NCI-H1048 (cell line): Measurements from ENCODE around the gene DDRGK1.
"Not testable (repeated sequence)": the region's sequence is repeated elsewhere in the genome, so short reads cannot be mapped to it uniquely, and the experiment has no call there.

Experiments
- DNase-seq: peaks from one replicate; lab custom pipeline; 2025; lab: John Stamatoyannopoulos, UW

The DDRGK1 gene

GRCh38 chr20:3183896-3184612 lies 20.4 kb downstream of the DDRGK1 start:
- DNase-seq, result no peak

- not testable (repeated sequence) for DNase-seq
These were observed 22.1 kb downstream of the DDRGK1 start for GRCh38 chr20:3182429-3182828.

DNA sequence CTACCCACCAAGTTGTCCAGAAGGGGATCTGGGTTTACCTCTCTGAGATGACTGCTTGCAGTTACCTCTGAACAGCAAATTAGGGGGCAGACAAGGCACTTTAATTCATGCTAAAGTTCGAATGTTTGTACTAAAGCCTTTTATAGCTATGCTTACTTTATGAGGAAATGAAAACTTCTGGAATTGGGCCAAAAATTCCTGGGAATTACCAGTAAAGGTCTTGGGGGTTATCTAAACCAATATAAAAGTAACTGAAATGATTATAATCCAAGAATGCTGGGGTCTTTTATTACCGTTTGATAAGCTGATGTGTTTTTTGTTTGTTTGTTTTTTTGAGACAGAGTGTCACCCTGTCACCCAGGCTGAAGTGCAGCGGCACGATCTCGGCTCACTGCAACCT lies 23.2 kb downstream of the DDRGK1 start:
- DNase-seq, result no peak

DNA sequence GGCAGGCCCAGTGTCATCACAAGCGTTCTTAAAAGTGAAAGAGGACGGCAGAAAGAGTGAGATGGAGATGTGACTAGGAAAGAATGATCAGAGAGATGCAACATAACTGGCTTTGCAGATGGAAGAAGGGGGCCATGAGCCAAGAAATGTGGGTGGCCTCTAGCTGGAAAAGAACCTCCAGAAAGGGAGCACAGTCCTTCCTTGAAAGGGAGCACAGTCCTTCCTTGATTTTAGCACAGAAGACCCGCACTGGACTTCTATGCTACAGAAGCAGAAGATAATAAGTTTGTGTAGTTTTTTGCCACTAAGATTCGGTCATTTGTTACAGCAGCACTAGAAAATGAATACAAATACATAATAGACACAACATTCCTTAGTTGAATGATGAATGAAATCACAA lies 24.2 kb downstream of the DDRGK1 start:
- no peak for DNase-seq

GRCh38 chr20:3177746-3178485 lies 26.6 kb downstream of the DDRGK1 start:
- DNase-seq, result no peak

- no peak for DNase-seq
These were observed 29.2 kb downstream of the DDRGK1 start for GRCh38 chr20:3175270-3175669.

DNA sequence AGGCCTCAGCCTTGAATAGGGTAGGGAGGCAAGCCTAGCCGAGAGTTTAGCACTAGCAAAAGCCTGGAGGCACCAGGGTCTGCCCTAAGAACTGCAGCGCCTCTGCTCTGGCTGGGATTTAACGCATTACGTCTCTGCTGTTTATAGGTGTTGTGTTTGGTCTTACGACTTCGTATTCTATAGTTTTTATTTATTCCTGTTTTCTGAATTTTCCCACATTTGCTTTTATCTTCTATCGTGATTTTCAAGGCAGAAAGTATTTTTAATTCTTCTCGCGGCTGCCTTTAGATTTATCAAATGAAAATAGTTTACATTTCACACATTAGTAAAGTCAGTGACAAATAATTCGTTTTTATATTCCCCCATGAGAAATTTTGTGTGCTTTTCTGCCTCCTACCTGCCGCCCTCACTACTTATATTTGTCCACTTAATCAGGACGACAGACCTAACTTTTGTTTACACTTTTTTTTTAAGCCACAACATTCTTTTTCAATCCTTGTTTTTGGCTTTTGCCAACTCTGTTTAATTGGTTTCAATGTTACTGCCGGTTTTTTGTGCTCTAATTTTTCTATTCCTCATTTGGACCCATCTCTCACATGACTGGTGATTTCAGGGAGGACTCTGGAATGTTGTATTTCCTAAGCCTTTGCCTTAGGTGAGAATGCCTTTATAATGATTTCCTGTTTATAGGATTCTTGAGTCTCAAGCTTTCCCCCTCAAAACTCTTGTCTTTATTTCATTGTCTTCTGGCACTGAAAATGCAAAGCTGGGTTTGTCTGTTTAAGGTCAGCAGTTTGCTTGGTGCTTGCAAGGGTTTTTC lies 29.8 kb downstream of the DDRGK1 start:
- no peak for DNase-seq

DNA sequence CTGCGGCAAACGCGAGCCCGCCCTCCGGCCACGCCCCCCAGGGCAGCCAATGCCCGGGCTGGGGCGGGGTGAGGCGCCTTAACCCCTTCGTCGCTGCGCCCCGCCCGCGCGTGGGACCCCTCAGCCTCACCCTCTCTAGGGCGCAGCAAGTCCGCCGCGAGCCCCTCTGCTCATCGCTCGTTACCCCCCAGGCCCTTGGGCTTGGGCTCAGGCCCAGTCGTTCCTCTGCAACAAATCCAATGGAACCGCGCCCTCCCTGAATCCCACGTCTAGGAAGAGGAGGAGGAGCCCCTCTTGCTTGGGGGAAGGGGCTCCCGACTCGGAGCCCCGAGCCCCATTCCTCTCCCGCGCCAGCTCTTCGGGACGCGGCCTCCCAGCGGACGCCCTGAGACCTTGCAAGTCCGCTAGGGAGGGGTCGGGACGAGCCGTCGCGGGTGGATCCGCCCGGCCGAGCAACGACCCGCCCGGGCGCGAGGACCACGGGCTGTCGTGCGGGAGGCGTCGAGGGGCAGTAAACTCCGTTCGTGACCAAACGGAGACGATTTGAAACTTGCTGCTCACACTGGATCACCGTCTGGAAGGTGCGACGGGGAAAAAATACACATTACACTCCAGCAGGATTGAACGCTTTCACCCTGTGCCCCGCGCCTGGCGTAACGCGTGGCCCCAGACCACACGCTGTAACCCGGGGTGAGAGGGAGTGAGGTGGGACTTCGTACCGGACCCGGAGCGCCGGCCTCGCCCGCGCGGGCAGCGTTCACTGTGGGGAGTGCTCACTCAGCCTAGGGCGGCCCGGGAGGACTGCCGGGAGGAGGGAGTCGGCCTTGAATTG lies 30.7 kb downstream of the DDRGK1 start:
- DNase-seq, result peak; percentile 70

DNA sequence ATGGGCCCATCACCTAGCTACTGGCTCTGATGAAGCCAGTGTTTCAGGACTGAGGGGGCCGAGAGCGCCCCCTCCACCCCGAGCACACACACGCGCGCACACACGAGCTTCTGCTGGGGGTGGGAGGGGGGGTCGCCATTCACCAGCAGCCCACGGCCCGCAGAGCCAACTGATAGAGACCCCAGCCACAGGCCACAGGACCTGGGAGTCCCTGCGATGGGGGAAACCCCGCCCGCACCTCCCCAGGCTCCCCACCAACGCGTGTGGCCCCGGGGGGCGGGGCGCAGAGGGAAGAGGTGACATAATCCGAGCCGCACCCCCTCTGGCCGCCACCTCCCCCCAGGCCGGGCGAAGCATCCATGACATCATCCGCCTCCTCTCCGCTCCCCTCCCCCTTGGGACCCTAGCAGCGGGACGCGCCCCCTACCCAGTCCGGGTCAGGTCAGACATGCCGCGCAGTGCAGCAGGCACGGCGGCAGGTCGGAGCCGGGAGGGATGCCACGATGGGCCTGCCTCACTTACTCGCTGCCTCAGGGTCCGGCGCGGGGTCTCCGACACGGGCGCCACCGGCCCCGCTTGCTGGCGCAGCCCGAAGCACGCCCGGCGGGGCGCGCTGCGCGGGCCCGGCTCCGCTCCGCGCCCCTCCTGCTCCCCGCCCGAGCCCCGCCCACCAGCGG lies 31.4 kb downstream of the DDRGK1 start, which contains the start of gene LZTS3:
TSS of gene LZTS3 (minus strand) at position 617 of the 677 bp plus-strand sequence. CDS start 6,386 bp downstream, outside the sequence.
- DNase-seq, result peak; percentile 34

GRCh38 chr20:3172126-3172932 lies 32.2 kb downstream of the DDRGK1 start:
- no peak for DNase-seq

- DNase-seq, result no peak
These were observed 32.9 kb downstream of the DDRGK1 start for GRCh38 chr20:3171391-3172125.

- no peak for DNase-seq
These were observed 35.5 kb downstream of the DDRGK1 start for GRCh38 chr20:3168829-3169590.

GRCh38 chr20:3168079-3168828 lies 36.2 kb downstream of the DDRGK1 start:
- no peak for DNase-seq

DNA sequence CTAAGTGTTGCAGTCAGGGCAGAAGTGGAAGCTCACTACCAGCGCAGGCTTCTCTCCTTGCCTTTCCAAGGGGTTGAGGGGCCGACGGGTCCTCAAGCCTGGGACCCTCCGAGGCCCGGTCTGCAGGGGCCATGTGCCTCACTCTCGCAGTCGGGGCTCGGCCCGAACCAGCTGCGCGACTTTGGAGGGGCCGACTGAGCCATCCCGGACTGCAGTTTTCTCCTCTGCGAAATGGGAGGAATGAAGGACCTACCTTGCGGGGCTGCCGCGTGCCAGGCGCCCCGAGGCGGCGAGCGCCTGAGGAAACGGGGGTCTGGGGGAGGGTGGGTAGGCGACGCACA lies 36.8 kb downstream of the DDRGK1 start:
- no peak for DNase-seq

GRCh38 chr20:3166913-3167342 lies 37.6 kb downstream of the DDRGK1 start:
- no peak for DNase-seq

DNA sequence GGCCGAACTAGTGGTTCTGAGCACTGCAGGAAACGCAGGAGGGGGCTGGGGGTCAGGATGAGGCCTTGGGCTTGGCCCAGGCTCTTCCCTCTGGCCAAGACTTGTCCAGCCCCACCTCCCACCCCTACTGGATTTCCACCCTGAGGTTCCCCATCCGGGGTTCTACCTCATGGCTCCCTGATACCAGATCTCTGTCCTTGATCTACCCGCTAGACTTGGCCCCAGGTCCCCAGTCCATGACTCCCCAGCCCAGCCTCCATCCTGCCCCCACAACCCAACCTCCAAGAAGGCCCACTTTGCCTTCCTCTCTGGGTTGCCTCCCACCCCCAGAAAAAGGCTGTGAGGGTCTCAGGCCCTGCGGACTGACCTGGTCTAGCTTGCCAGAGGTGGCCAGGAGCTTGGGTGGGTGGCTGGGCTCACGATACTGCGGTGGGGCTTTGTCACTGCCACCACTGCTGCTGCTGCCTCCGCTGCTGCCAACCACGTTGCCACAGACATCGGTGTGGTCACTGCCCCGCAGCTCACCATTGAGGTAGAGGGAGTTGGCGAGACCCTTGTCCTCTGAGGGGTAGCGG lies 38.1 kb downstream of the DDRGK1 start:
- DNase-seq, result no peak

DNA sequence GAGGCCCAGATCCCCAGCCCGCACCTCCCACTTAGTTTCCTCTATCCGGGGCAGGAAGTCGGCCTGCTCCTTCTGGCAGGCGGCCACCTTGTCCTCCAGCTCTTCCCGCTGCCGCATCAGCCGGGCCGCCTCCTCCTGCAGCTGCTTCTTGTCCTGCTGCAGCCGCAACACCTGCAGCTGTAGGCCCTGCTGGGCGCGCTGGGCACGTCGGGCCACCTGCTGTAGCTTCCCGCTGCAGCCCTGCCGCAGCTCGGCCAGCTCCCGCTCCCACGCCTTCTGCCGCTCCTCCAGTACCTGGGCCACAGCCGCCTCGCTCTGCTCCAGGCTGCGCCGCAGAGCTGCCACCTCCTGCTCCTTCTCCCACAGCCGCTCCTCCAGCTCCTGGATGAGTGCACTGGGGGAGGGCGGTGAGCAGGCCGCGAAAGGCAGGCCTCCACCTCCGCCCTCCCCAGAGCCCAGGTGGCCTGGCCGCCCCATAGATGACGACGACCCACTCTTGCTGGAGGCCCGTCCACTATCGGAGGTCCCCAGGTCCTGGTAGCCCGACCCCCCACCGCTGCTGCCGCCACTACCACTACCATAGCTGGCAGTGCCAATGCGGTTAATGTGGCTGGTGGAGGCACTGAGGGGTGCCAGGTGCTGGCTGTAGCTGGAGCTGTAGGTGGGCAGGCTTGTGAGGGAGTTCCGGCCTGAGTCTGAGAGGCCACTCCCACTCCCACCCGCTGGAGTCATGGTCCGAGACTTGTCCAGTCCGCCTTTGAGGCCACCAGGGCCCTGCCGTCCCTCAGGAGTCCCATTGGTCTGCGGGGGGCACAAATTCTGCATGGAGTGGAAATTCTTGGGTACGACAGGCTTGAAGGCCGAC lies 38.8 kb downstream of the DDRGK1 start:
- DNase-seq, result no peak
